Motor neuron (in vitro differentiated cells): ENCODE data around the gene TELO2. TPM values are rescaled to one million over a fixed set of nuclear protein-coding genes. Genes with fewer than 3 reads are reported as not detected.
A peak's percentile ranks its signal among the peaks of the same experiment; 100 is the strongest.

Experiments used
- ATAC-seq, 8 experiments: fragments of 200-7000 bp; cut with Tn5 transposase; replicated peaks in 6 of 8; 2 replicates each; pipeline ENCODE4 v1.8.0; 2021; ENCODE audit warnings: mild to moderate bottlenecking in 8 of 8, moderate library complexity in 8 of 8
- H3K27ac ChIP-seq, 2 donors: fragments of 250-450 bp; sonication (Bioruptor Pico); 2 replicates each; pipeline ENCODE4 v1.9.0; 2021; ENCODE audit warnings: antibody characterized with exemption in 2 of 2, mild to moderate bottlenecking in 2 of 2, moderate library complexity in 1 of 2
- H3K4me1 ChIP-seq, 2 donors: fragments of 250-450 bp; sonication (Bioruptor Pico); replicated peaks in 1 of 2; 2 replicates each; pipeline ENCODE4 v1.6.1; 2021; ENCODE audit warnings: antibody characterized with exemption in 2 of 2, mild to moderate bottlenecking in 2 of 2, moderate library complexity in 1 of 2
- H3K4me3 ChIP-seq, 5 donors: fragments of 250-450 bp; sonication (Bioruptor Pico); 2 replicates each; pipeline ENCODE4 v1.9.0; 2021; ENCODE audit warnings: antibody characterized with exemption in 5 of 5, mild to moderate bottlenecking in 5 of 5, moderate library complexity in 4 of 5
- WGBS, 10 experiments: fragments of 450-650 bp; shearing (Covaris generic); methylation state at CpG; one replicate each; pipeline ENCODE4 v1.0.0; 2022; 5-methylcytosine and 5-hydroxymethylcytosine counted together
- in situ Hi-C, 9 experiments: fragments of 400-800 bp; cut with MboI; loops; one replicate each; pipeline ENCODE4 v1.15.0; 2021; ENCODE audit warnings: low sequenced_read_pairs in 9 of 9, low pct_unique_long_range_greater_than_20kb in 2 of 9; ENCODE audit not compliant: unreplicated experiment in 9 of 9
- total RNA-seq, 8 experiments: library from RNA; unstranded; fragments of 300-600 nt; gene quantifications; 2 replicates each; pipeline versions ENCODE4 v1.2.3 to v1.2.4, GENCODE V29; 2022

TELO2 gene
- total RNA-seq, 8 experiments from 2014 or later, result 8.1 to 37.8 (median 15.2) TPM

DNA sequence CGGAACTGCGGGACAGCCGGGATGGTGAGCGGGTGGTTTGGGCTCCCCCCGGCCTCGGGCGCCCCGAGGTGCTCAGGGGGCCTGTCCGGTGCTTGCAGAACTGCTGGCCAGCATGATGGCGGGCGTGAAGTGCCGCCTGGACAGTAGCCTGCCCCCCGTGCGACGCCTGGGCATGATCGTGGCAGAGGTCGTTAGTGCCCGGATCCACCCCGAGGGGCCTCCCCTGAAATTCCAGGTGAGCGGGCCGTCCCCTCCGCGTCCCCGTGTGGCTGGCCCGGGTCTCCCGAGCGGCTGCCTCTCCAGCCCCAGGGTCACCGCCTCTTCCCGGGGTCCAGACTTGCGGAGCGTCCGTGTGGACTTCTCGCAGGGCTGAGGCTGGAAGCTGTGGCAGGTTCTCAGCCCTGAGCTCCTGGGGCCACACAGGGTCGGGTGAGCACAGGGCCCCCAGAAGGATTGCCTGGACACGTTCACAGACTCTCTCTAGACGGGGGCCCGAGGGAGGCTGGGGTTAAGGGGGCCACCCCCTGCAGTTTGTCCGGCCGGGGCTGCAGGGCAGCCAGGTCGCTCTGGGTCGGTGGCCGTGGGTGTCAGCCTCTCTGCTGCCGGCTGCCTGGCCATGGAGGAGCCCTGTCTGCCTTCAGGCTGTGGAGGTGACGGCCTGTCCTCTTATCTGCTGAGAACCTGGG lies 7.4 kb downstream of the TELO2 start:
- in situ Hi-C loops, result no loop called here
- H3K4me3 ChIP-seq, result no peak overlapping the region
- WGBS, 10 experiments, result 100% methylated on average over 1 of the region's 44 CpGs; no CpG with 5 or more reads in 8 of the 10 experiments
- peak in 1 of 8 experiments; percentile 3 for ATAC-seq
- H3K27ac ChIP-seq, result no peak overlapping the region
- H3K4me1 ChIP-seq, result no peaks in the 10 kb centered on the region

DNA sequence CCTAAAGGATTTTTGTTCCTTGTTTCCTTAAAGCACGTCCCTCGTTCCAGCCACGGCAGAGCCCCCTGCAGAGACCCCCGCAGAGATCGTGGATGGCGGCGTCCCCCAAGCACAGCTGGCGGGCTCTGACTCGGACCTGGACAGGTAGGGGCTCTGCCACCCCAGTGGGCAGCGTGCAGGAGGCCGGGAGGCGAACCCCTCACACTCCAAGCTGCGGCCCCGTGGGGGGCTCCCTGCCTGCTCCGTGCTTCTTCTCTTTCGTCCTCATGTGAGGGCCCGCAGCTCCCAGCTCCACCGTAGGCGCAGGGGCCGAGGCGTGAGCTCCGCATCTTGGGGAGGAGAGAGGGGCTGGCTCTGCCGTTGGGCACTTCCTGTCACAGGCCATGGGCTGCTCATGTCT lies 8.5 kb downstream of the TELO2 start:
- in situ Hi-C loops, result no loop called here
- WGBS, 10 experiments, result 90 to 97% (median 93%) methylated on average over 2 to 10 of the region's 23 CpGs; no CpG with 5 or more reads in 6 of the 10 experiments
- Histone ChIP-seq H3K4me1 (no peaks in the 10 kb centered on the region), H3K27ac (no peak overlapping the region), H3K4me3 (no peak overlapping the region)
- no peak for ATAC-seq

DNA sequence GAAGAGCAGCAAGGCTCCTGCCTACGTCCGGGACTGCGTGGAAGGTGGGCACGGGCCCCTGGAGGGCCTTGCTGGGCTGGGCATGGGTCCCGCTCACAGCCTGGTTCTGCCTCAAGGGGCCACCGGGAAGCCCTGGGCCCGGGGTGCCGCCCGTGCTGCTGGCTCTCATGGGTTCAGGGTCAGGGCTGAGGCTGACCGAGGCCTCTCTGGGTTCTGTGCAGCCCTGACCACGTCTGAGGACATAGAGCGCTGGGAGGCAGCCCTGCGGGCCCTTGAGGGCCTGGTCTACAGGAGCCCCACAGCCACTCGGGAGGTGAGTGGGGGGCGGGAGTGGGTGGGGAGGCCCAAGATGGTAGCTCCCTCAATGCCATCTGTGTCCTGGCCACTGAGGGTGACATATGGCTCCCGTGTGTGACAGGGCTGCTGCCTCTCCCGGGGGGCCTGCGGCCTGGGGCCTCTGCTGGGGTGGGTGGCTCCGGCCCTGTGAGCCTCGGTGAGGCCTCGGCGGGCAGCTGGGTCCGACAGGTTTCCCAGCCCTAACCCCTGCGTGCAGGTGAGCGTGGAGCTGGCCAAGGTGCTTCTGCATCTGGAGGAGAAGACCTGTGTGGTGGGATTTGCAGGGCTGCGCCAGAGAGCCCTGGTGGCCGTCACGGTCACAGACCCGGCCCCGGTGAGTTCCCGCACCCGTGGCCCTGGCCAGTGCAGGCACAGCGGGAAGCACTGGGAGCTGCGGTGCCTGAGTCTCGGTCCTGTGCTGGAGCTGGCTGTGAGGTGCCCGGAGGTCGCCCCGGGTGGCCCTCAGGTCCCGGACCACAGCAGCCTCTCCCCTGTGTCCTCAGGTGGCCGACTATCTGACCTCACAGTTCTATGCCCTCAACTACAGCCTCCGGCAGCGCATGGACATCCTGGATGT lies 9.2 kb downstream of the TELO2 start:
- in situ Hi-C loops, result no loop called here
- no peak for ATAC-seq
- 93 to 100% (median 98%) methylated on average over 1 to 5 of the region's 42 CpGs; no CpG with 5 or more reads in 6 of the 10 experiments for WGBS, 10 experiments

DNA sequence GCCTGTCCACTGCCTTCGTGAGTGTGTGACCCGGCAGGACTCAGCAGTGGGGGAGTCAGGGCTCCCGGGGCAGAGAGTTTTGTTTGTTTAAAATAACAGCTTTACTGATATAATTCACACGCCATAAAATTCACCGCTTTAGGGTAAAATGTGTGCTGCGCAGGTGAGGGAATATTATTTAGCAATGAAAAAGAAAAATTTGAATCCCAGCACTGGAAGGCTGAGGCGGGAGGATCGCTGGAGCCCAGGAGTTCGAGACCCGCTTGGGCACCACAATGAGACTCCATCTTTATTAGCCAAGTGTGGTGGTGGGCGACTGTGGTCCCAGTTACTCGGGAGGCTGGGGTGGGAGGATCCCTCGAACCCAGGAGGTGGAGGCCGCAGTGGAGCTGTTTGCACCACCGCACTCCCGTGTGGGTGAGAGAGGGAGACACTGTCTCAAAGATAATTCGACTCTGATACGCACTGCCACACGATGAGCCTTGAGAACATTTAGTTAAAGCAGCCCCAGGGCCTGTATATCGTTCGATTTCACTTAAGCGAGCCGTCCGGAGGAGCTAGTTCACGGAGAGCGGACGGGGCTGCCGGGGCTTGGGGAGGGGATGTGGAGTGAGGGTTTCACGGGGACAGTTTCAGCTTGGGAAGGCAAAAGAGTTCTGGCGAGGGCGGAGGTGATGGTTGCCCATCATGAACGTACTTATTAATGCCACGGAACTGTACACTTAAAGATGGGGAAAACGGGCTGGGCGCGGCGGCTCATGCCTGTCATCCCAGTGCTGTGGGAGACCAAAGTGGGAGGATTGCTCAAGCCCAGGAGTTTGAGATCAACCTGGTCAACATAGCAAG lies 10.2 kb downstream of the TELO2 start:
- ATAC-seq, result no peak
- in situ Hi-C loops, result no loop called here
- no peaks in the 10 kb centered on the region for H3K4me1 ChIP-seq
- 80 to 100% (median 98%) methylated on average over 1 to 16 of the region's 37 CpGs; no CpG with 5 or more reads in 2 of the 10 experiments for WGBS, 10 experiments
- H3K27ac ChIP-seq, result no peak overlapping the region
- H3K4me3 ChIP-seq, result no peak overlapping the region

More for the DNA sequence above, 9.2 kb downstream of the TELO2 start:
- H3K4me1 ChIP-seq, result no peaks in the 10 kb centered on the region
- no peak overlapping the region for H3K4me3 ChIP-seq
- no peak overlapping the region for H3K27ac ChIP-seq

DNA sequence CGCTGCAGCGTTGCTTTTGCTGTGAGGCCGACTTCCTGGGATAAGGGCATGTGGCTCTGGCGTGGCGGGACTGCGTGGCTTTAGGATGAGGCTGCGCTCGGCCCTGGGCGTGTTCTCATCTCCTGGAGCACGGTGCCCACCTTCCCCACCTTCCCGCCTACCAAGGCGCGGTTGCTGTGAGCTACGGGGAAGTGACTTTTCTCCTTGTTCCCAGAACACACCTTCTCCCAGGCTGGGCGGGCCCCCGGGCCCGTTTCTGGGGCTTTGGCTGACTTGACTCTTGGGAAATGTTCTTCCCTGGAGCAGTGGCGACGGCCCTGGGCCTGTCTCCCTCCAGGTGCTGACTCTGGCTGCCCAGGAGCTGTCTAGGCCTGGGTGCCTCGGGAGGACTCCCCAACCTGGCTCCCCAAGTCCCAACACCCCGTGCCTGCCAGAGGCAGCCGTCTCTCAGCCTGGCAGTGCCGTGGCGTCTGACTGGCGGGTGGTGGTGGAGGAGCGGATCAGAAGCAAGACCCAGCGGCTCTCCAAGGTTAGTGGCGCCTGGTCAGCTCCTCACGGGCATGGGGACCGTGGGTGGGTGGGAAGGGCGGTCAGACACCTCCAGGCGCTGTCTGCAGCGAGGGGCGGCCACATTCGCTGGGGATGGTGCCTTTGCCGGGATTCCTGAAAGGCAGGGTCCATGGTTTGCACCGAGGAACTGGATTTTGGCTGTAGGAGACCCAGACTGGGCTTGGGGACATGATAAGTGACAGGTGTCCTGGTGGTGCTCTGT lies 12.1 kb downstream of the TELO2 start:
- in situ Hi-C loops, result no loop called here
- H3K4me1 ChIP-seq, result no peaks in the 10 kb centered on the region
- 98% methylated on average over 8 to 10 of the region's 37 CpGs; no CpG with 5 or more reads in 8 of the 10 experiments for WGBS, 10 experiments
- no peak overlapping the region for H3K27ac ChIP-seq
- no peak for ATAC-seq
- H3K4me3 ChIP-seq, result no peak overlapping the region

DNA sequence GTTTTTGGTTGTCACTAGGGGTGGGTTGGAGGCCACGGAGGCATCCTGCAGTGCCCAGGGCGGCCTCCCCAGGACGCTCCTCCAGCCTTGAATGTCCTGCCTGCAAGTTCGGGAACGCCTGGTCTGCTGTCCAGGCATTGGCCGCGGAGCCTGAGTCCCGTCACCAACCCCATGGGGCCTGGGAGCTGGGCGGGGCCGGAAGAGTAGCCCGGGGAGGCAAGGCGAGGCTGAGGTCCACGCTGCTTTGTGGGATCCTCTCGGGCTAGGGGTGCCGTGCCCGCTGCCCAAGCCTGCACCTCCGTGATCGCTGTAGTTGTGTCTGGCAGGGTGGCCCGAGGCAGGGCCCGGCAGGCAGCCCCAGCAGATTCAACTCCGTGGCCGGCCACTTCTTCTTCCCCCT lies 12.8 kb downstream of the TELO2 start:
- H3K4me3 ChIP-seq, result no peak overlapping the region
- WGBS, 10 experiments, result 74% methylated on average over 3 of the region's 22 CpGs; no CpG with 5 or more reads in 9 of the 10 experiments
- no peak for ATAC-seq
- no peaks in the 10 kb centered on the region for H3K4me1 ChIP-seq
- in situ Hi-C loops, result no loop called here
- no peak overlapping the region for H3K27ac ChIP-seq

DNA sequence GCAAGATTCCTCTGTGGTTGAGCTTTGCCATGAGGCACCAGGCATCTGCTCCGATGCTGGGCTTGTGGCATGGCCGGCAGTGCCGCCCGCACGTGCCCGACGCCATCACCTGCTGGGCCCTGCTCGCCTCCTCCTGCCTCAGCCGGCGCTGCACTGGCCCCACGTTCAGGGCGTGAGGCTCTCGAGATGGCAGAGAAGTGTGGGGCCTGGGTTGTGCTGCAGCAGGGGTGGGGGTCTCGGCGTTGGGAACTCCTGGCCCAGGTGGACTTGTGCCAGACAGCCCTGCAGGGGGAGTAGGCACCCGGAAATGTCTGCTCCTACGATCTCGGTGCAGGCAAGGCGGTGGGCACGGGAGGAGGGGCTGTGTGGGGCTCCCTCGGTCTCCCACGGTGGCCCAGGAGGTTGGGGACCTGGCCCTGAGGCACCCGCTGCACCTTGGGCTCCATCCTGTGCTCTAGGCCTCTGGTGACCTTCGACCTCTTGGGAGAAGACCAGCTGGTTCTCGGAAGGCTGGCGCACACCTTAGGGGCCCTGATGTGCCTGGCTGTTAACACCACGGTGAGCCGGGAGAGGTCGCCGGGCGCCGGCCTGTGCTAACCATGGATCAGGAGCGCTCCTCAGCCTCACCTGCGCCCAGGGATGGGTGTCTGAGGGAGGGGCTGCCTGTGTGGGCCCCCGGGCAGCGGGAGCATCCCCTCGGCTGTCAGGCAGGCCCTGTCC lies 13.5 kb downstream of the TELO2 start:
- no peak for ATAC-seq
- 89 to 100% (median 93%) methylated on average over 2 to 6 of the region's 37 CpGs; no CpG with 5 or more reads in 5 of the 10 experiments for WGBS, 10 experiments
- in situ Hi-C loops, result no loop called here

DNA sequence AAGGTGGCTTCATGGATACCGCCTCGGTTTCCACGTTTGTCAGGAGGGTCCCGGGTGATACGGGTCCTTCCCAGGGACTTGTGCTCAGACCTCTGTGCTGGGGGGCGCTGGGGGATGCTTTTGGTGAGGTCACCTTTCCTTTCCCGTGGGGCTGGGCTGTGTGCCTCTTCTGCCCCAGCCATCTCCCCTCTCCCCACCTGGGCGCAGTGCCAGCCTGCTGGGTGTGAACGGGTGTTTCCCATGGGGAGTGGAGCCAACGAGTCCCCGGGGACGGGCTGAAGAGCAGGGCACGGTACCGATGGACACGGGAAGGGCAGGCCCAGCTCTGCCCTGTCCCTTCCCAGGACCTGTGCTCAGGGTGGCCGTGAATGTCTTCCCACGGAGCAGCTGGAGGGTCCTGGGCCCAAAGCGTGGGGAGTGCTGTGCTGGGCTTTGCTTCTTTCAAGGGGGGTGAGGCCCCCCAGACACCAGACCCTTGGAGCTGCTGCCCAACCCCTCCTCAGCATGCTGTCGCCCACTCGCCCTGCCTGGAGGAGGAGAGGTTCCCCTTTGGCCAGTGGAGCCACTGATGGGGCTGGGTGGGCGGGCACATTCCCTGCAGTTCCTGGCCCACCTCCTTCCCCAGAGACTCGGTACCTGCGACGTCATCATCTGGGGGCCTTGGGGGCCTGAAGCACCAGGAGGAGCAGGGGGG lies 15.5 kb downstream of the TELO2 start:
- WGBS, 10 experiments, result 90 to 100% methylated on average over 1 to 2 of the region's 24 CpGs; no CpG with 5 or more reads in 8 of the 10 experiments
- in situ Hi-C loops, result no loop called here
- Histone ChIP-seq H3K4me3 (no peak overlapping the region), H3K27ac (no peak overlapping the region), H3K4me1 (peaks cover 0 to 6% of the 10 kb centered on the region in 2 donors)
- ATAC-seq, result no peak

More for the DNA sequence above, 13.5 kb downstream of the TELO2 start:
- Histone ChIP-seq H3K4me1 (no peaks in the 10 kb centered on the region), H3K4me3 (no peak overlapping the region), H3K27ac (no peak overlapping the region)

DNA sequence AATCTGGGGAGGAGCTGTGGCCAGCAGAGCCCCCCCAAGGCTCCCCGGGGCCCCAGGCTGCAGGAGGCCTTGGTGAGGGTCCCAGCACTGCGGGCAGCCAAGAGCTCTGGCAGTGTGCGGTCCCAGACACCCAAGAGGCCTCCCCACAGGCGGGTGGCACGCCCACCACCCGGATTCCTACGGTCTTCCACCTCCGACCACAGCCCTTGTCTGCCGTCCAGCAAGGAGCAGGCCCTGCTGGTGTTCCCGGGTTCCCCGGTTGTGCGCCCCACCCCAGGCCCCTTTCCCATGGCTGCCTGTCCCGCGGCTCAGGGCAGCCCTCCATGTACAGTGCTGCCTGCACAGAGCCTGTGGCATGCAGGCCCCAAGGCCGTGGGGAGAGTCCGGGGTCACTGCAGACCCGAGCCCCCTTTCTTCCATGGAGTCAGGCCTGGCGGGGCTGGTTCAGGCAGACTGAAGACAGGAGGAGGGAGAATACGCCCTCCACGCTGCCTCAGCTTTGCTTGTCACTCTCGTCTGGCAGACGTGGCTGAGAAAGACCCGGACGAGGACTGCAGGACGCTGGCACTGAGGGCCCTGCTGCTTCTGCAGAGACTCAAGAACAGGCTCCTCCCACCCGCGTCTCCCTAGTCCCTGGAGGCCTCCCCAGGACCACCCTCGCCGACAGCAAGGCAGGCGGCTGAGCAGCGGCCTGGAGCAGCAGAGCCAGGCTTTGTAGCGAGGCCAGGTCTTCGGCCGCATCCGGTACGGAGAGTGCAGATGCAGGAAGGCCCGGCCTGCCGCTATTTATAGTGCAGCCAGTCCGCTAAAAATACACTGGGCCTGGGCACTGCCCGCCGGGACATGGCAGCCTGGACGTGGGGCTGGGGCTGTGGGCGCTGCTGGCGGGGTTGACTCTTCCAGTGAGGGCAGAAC lies 16.4 kb downstream of the TELO2 start:
- H3K4me1 ChIP-seq, result peaks cover 0 to 6% of the 10 kb centered on the region in 2 donors
- in situ Hi-C loops, result no loop called here
- H3K27ac ChIP-seq, result no peak overlapping the region
- H3K4me3 ChIP-seq, result no peak overlapping the region
- WGBS, 10 experiments, result 40 to 87% (median 72%) methylated on average over 1 to 7 of the region's 44 CpGs; no CpG with 5 or more reads in 6 of the 10 experiments
- ATAC-seq, result no peak

DNA sequence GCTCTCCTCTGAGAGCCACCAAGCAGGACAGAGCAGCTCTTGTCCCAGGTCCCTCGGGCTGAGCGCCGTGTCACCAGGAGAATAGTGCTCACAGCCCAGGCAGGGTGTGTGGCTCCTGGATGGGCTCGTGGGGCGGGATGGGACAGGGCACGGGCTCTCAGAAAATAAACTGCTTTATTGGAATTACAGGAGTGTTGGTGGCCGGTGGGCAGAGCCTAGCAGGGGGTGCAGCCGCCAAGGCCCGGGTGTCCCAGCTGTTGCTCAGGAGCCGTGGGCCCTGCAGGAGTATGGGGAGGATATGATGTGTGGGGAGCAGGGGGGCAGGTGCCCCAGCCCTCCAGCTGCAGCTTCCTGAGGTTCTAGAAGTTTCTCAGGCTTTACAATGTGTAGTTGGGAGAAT lies 17.1 kb downstream of the TELO2 start:
- ATAC-seq, result no peak
- H3K4me1 ChIP-seq, result peaks cover 0 to 6% of the 10 kb centered on the region in 2 donors
- in situ Hi-C loops, result no loop called here
- no peak overlapping the region for H3K4me3 ChIP-seq
- H3K27ac ChIP-seq, result no peak overlapping the region
- 98 to 100% methylated on average over 1 to 6 of the region's 10 CpGs; no CpG with 5 or more reads in 8 of the 10 experiments for WGBS, 10 experiments
